Vagina (tissue), 2 donors: ENCODE results near the gene RPLP2. TPM values are rescaled to one million over a fixed set of nuclear protein-coding genes. Genes with fewer than 3 reads are reported as not detected.

Experiments used
- DNase-seq, 2 donors: peaks; one replicate each; pipeline ENCODE4 v3.0.0-alpha.2; 2017; ENCODE audit errors: extremely low spot score in 2 of 2
- H3K27ac ChIP-seq: fragments of 200-600 bp; sonication (generic); one replicate; pipeline ENCODE4 v1.5.1; 2019
- H3K27me3 ChIP-seq: fragments of 200-600 bp; sonication (generic); one replicate; pipeline ENCODE4 v1.5.1; 2019
- H3K36me3 ChIP-seq, 2 donors: fragments of 200-600 bp; sonication (generic); one replicate each; pipeline ENCODE4 v1.5.1; 2017 to 2019
- H3K4me1 ChIP-seq: fragments of 200-600 bp; sonication (generic); one replicate; pipeline ENCODE4 v1.5.1; 2019
- H3K4me3 ChIP-seq, 2 donors: fragments of 200-600 bp; sonication (generic); 1 replicate in 1 of 2; 2 replicates in 1 of 2; pipeline ENCODE4 v1.5.1; 2016 to 2019
- H3K9me3 ChIP-seq: fragments of 200-600 bp; sonication (generic); one replicate; pipeline ENCODE4 v1.5.1; 2019
- CTCF ChIP-seq, 3 experiments: fragments of 450-650 bp in 2 of 3; fragments of 200-600 bp in 1 of 3; sonication (generic) in 1 of 3; IDR thresholded peaks; one replicate each; pipeline ENCODE4 v1.5.1; 2017 to 2019; ENCODE audit warnings: antibody characterized with exemption in 3 of 3, mild to moderate bottlenecking in 2 of 3, moderate library complexity in 2 of 3
- POLR2A ChIP-seq, 2 donors: fragments of 450-650 bp; IDR thresholded peaks; one replicate each; pipeline ENCODE4 v1.6.1; 2017; ENCODE audit warnings: antibody characterized with exemption in 2 of 2, mild to moderate bottlenecking in 2 of 2, moderate library complexity in 2 of 2
- POLR2AphosphoS5 ChIP-seq, 2 donors: sonication (generic); formaldehyde crosslinking; IDR thresholded peaks; one replicate each; pipeline ENCODE4 v1.9.0; 2017; ENCODE audit warnings: antibody characterized with exemption in 2 of 2, mild to moderate bottlenecking in 2 of 2, low read depth in 1 of 2; ENCODE audit not compliant: insufficient read depth in 1 of 2
- intact Hi-C: fragments of 100-400 bp; cut with DNase I; formaldehyde crosslinking; loops from one replicate; pipeline ENCODE4 v1.15.1; 2023
- total RNA-seq: library from RNA; depleted of rRNA; stranded (reverse); fragments of >200 nt; gene quantifications from one replicate; pipeline ENCODE4 v1.2.3, GENCODE V29; 2016

Gene RPLP2
- total RNA-seq, 1 donor from 2014 or later: 1,068 TPM

- peak overlapping the region; percentile 88 for H3K27ac ChIP-seq
- no peaks in the 10 kb centered on the region for H3K27me3 ChIP-seq
- peaks cover 0 to 13% of the 10 kb centered on the region in 2 donors for H3K36me3 ChIP-seq
- H3K4me1 ChIP-seq: peaks cover 27% of the 10 kb centered on the region
- DNase-seq: no peak
- peak overlapping the region; percentile 49 to 54 for H3K4me3 ChIP-seq
- TF ChIP-seq CTCF (IDR thresholded peaks at IDR 0.05): no peak
- no peak for TF ChIP-seq POLR2AphosphoS5 (IDR thresholded peaks at IDR 0.05; ENCODE audit: insufficient read depth in 1 of 2, low read depth in 1 of 2)
- TF ChIP-seq POLR2A (IDR thresholded peaks at IDR 0.05): no peak
- no peaks in the 10 kb centered on the region for H3K9me3 ChIP-seq
- intact Hi-C loops: no loop called here
These were observed 5.2 kb upstream of the RPLP2 start for GRCh38 chr11:804599-804964.

GRCh38 chr11:808427-809286 is 1.1 kb upstream of the RPLP2 start:
- H3K4me1 ChIP-seq: peaks cover 50% of the 10 kb centered on the region
- peak overlapping the region; percentile 96 for H3K27ac ChIP-seq
- intact Hi-C loops: loop anchor here (5.0 kb wide), 1 partner anchor 34 kb away; the partner anchor contains the start of genes POLR2L and TSPAN4
- TF ChIP-seq POLR2AphosphoS5 (IDR thresholded peaks at IDR 0.05; ENCODE audit: insufficient read depth in 1 of 2, low read depth in 1 of 2): no peak
- no peak for TF ChIP-seq CTCF (IDR thresholded peaks at IDR 0.05)
- no peak for TF ChIP-seq POLR2A (IDR thresholded peaks at IDR 0.05)
- H3K4me3 ChIP-seq: peak overlapping the region; percentile 86 to 98
- DNase-seq: peak in 1 of 2 donors; percentile 95
- peaks cover 0 to 28% of the 10 kb centered on the region in 2 donors for H3K36me3 ChIP-seq
- H3K9me3 ChIP-seq: no peaks in the 10 kb centered on the region
- H3K27me3 ChIP-seq: no peaks in the 10 kb centered on the region

GRCh38 chr11:810040-810567 is 337 bp downstream of the RPLP2 start:
- no peaks in the 10 kb centered on the region for H3K27me3 ChIP-seq
- DNase-seq: no peak
- peaks cover 37% of the 10 kb centered on the region for H3K4me1 ChIP-seq
- H3K36me3 ChIP-seq: peaks cover 0 to 30% of the 10 kb centered on the region in 2 donors
- peak overlapping the region; percentile 86 to 98 for H3K4me3 ChIP-seq
- intact Hi-C loops: no loop called here
- TF ChIP-seq CTCF (IDR thresholded peaks at IDR 0.05): no peak
- TF ChIP-seq POLR2A (IDR thresholded peaks at IDR 0.05): no peak
- TF ChIP-seq POLR2AphosphoS5 (IDR thresholded peaks at IDR 0.05; ENCODE audit: insufficient read depth in 1 of 2, low read depth in 1 of 2): no peak
- H3K27ac ChIP-seq: peak overlapping the region; percentile 96
- H3K9me3 ChIP-seq: no peaks in the 10 kb centered on the region

- intact Hi-C loops: no loop called here
These were observed 1.9 kb downstream of the RPLP2 start for GRCh38 chr11:811446-812245.

More at GRCh38 chr11:811446-812245, 1.9 kb downstream of the RPLP2 start:
- no peak for TF ChIP-seq POLR2A (IDR thresholded peaks at IDR 0.05)
- no peak for TF ChIP-seq POLR2AphosphoS5 (IDR thresholded peaks at IDR 0.05; ENCODE audit: insufficient read depth in 1 of 2, low read depth in 1 of 2)
- no peak for TF ChIP-seq CTCF (IDR thresholded peaks at IDR 0.05)
- H3K9me3 ChIP-seq: no peaks in the 10 kb centered on the region
- DNase-seq: no peak
- H3K4me1 ChIP-seq: peaks cover 33% of the 10 kb centered on the region
- no peaks in the 10 kb centered on the region for H3K27me3 ChIP-seq
- H3K4me3 ChIP-seq: peak overlapping the region in 1 of 2 donors; percentile 98
- H3K36me3 ChIP-seq: peaks cover 0 to 30% of the 10 kb centered on the region in 2 donors
- H3K27ac ChIP-seq: no peak overlapping the region
